Right renal pelvis (tissue), 4 donors: ENCODE measurements around the gene CFAP65. TPM values are rescaled to one million over a fixed set of nuclear protein-coding genes. Genes with fewer than 3 reads are reported as not detected.

Experiments used
- DNase-seq, 4 donors: peaks; one replicate each; pipeline ENCODE4 v3.0.0-alpha.2; 2013; ENCODE audit warnings: low read depth in 4 of 4, low spot score in 3 of 4, missing footprints in 1 of 4
- polyA plus RNA-seq, 4 donors: library from polyadenylated mRNA; unstranded; fragments of 120-200 nt; gene quantifications; one replicate each; pipeline ENCODE4 v1.2.1, GENCODE V29; 2013; ENCODE audit not compliant: insufficient read length in 4 of 4

The CFAP65 gene
- polyA plus RNA-seq, 4 donors, result 0.19 to 0.41 (median 0.25) TPM

GRCh38 chr2:218956039-218956438 lies 85.3 kb downstream of the CFAP65 start:
- DNase-seq, result no peak

- no peak for DNase-seq
These were observed 86.6 kb downstream of the CFAP65 start for GRCh38 chr2:218954541-218955300.

- DNase-seq, result no peak
These were observed 87.9 kb downstream of the CFAP65 start for GRCh38 chr2:218953366-218953954.

Other genes starting within 250 kb of the CFAP65 start
- gene PRKAG3, start 209.7 kb downstream of the CFAP65 start, polyA plus RNA-seq, result under 1 TPM in 1 of 4 donors, not detected in 3; 0.05 TPM
- gene WNT6, start 181.7 kb downstream of the CFAP65 start, polyA plus RNA-seq, result under 1 TPM; 0.10 to 0.44 (median 0.27) TPM
- gene WNT10A, start 160.7 kb downstream of the CFAP65 start, polyA plus RNA-seq, result 1 to 10 TPM in 2 of 4 donors, under 1 TPM in 2; 0.60 to 1.4 (median 1.1) TPM
- gene CDK5R2, start 81.8 kb downstream of the CFAP65 start, polyA plus RNA-seq, result under 1 TPM in 1 of 4 donors, not detected in 3; 0.17 TPM
- gene FEV, start 56.3 kb downstream of the CFAP65 start, polyA plus RNA-seq, result under 1 TPM in 3 of 4 donors, not detected in 1; 0.08 to 0.10 (median 0.08) TPM
- gene CRYBA2, start 48.1 kb downstream of the CFAP65 start, polyA plus RNA-seq, result not detected
- 1 to 10 TPM; 1.5 to 2.5 (median 1.8) TPM for gene IHH, start 19.4 kb upstream of the CFAP65 start, polyA plus RNA-seq
- gene NHEJ1, start 119.3 kb upstream of the CFAP65 start, polyA plus RNA-seq, result 10 to 100 TPM; 18.8 to 21.3 (median 20.1) TPM
- 10 to 100 TPM; 14.8 to 23.3 (median 18.8) TPM for gene SLC23A3, start 128.5 kb upstream of the CFAP65 start, polyA plus RNA-seq
- 10 to 100 TPM; 66.2 to 75.3 (median 70.5) TPM for gene CNPPD1, start 135.4 kb upstream of the CFAP65 start, polyA plus RNA-seq
- 100 to 1,000 TPM; 110 to 129 (median 121) TPM for gene RETREG2, start 136.8 kb upstream of the CFAP65 start, polyA plus RNA-seq
- gene ZFAND2B, start 165.3 kb upstream of the CFAP65 start, polyA plus RNA-seq, result 10 to 100 TPM; 40.5 to 46.5 (median 43.2) TPM
- gene ABCB6, start 177.4 kb upstream of the CFAP65 start, polyA plus RNA-seq, result 10 to 100 TPM; 32.4 to 40.3 (median 36.8) TPM
- gene ATG9A, start 188.1 kb upstream of the CFAP65 start, polyA plus RNA-seq, result 10 to 100 TPM; 43.5 to 49.3 (median 45.6) TPM
- 10 to 100 TPM; 40.5 to 59.2 (median 50.4) TPM for gene ANKZF1, start 188.3 kb upstream of the CFAP65 start, polyA plus RNA-seq
- 10 to 100 TPM; 21.3 to 28.2 (median 24.2) TPM for gene GLB1L, start 203.9 kb upstream of the CFAP65 start, polyA plus RNA-seq
- 10 to 100 TPM; 36.3 to 41.8 (median 37.8) TPM for gene STK16, start 204.0 kb upstream of the CFAP65 start, polyA plus RNA-seq
- under 1 TPM; 0.87 to 0.97 (median 0.92) TPM for gene TUBA4B, start 211.7 kb upstream of the CFAP65 start, polyA plus RNA-seq
- 10 to 100 TPM; 34.0 to 60.1 (median 37.1) TPM for gene TUBA4A, start 212.4 kb upstream of the CFAP65 start, polyA plus RNA-seq
- 10 to 100 TPM; 73.3 to 89.5 (median 76.2) TPM for gene DNAJB2, start 237.8 kb upstream of the CFAP65 start, polyA plus RNA-seq